ENCODE results near the gene TLDC2.

GRCh38 chr20:36919715-36920333, 43.9 kb downstream of the TLDC2 start:
- TF ChIP-seq CTCF (IDR thresholded peaks at IDR 0.05; ENCODE audit: low read depth, low read length, missing input control) (peak; percentile 90), MAX (IDR thresholded peaks at IDR 0.05) (no peak), JUND (IDR thresholded peaks at IDR 0.05) (no peak), REST (IDR thresholded peaks at IDR 0.05) (no peak), EGR1 (IDR thresholded peaks at IDR 0.05; ENCODE audit: low read depth in 2 of 2) (no peak), TAF1 (conservative IDR thresholded peaks at IDR 0.05) (no peak), YY1 (IDR thresholded peaks at IDR 0.05) (no peak), SP1 (IDR thresholded peaks at IDR 0.05) (no peak), ATF3 (IDR thresholded peaks at IDR 0.05) (no peak), GABPA (IDR thresholded peaks at IDR 0.05 in 1 of 2, conservative IDR thresholded peaks at IDR 0.05 in 1 of 2) (no peak)
